ENCODE data around the gene OSGEP. TPM values are rescaled to one million over a fixed set of nuclear protein-coding genes. Genes with fewer than 3 reads are reported as not detected.
A peak's percentile ranks its signal among the peaks of the same experiment; 100 is the strongest.

The OSGEP gene
- total RNA-seq, 1 experiment from 2014 or later = 50.8 TPM

DNA sequence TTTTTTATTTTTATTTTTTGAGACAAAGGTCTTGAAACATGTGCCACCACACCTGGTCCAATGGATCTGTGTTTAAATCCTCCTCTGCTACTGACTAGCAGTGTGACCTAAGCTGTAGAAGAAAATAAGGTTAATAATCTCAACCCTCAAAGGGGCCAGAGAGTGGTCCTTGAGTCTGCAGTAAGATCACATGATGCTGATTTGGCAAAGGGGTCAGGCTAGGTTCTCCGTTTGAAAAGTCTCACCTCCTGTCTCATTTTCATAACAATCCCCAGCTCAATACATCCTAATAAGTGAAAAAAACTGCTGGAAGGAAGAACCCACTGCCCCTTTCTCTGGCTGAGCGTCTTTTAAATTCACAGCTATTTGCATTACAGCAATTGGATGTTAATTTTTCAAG lies 33.3 kb downstream of the OSGEP start:
- Histone ChIP-seq H3K4me1 (ENCODE audit: insufficient read depth, low read length) (no peaks in the 10 kb centered on the region), H3K79me1 (ENCODE audit: insufficient read depth, low read depth, low read length, poor library complexity, severe bottlenecking) (no peaks in the 10 kb centered on the region), H2BK5ac (ENCODE audit: insufficient read length, low read length) (no peak overlapping the region), H2BK20ac (ENCODE audit: low read depth, low read length, poor library complexity, severe bottlenecking) (no peak overlapping the region), H3K9ac (ENCODE audit: extremely low read depth, insufficient read length, low read length) (no peak overlapping the region), H4K91ac (ENCODE audit: insufficient read length, low read depth, low read length) (no peak overlapping the region), H2BK15ac (ENCODE audit: low read depth, low read length) (no peak overlapping the region), H2BK12ac (ENCODE audit: insufficient read length, low read depth, low read length) (no peak overlapping the region), H2BK120ac (ENCODE audit: low read depth, low read length, poor library complexity, severe bottlenecking) (no peak overlapping the region), H3K27ac (ENCODE audit: insufficient read length, low read depth, low read length) (peak overlapping the region; percentile 29), H2AFZ (ENCODE audit: low read length) (no peak overlapping the region), H3K27me3 (ENCODE audit: insufficient read depth, low read length) (no peaks in the 10 kb centered on the region), H4K5ac (ENCODE audit: insufficient read length, low read depth, low read length) (no peak overlapping the region), H3K9me3 (ENCODE audit: control insufficient read depth, low read depth, low read length) (no peaks in the 10 kb centered on the region), H3K18ac (ENCODE audit: insufficient read length, low read depth, low read length) (no peak overlapping the region), H3K79me2 (ENCODE audit: insufficient read depth, low read length) (no peaks in the 10 kb centered on the region), H3K23me2 (ENCODE audit: insufficient read length, low read depth, low read length, poor library complexity, severe bottlenecking) (no peaks in the 10 kb centered on the region), H3K4ac (ENCODE audit: low read depth, low read length) (no peak overlapping the region), H3K4me2 (ENCODE audit: insufficient read depth, insufficient read length, low read length) (peak overlapping the region; percentile 40), H4K20me1 (ENCODE audit: control insufficient read depth, insufficient read depth, insufficient read length) (no peaks in the 10 kb centered on the region), H3K14ac (ENCODE audit: insufficient read depth, low read length) (no peak overlapping the region), H2AK5ac (ENCODE audit: insufficient read length, low read length) (no peak overlapping the region), H3K23ac (ENCODE audit: insufficient read length, low read depth, low read length) (no peak overlapping the region), H4K8ac (replicated peaks; ENCODE audit: insufficient read length, low read depth, low read length) (no peak overlapping the region), H3K56ac (ENCODE audit: insufficient read length, low read depth, low read length) (no peak overlapping the region), H3T11ph (ENCODE audit: low read length) (no peak overlapping the region)
- DNase-seq = no peak
- peak overlapping the region in 2 of 3 experiments; percentile 31 to 69; a peak in 3 of 7 replicates for H3K27ac Mint-ChIP-seq
- no peaks in the 10 kb centered on the region for H3K27me3 Mint-ChIP-seq (ENCODE audit: low read depth)
- no peaks in the 10 kb centered on the region for H3K36me3 Mint-ChIP-seq (ENCODE audit: insufficient read depth in 1 of 3, low read depth in 3 of 3)
- no peak overlapping the region for H3K4me3 Mint-ChIP-seq
- H3K4me1 Mint-ChIP-seq = peaks cover 7 to 15% of the 10 kb centered on the region in 2 experiments
- WGBS (ENCODE audit: extremely low coverage, insufficient read length, low lambda C conversion rate) = no CpG with 5 or more reads among the region's 2 CpGs
- no peaks in the 10 kb centered on the region for H3K9me3 Mint-ChIP-seq
- TF ChIP-seq, protein P1, sequence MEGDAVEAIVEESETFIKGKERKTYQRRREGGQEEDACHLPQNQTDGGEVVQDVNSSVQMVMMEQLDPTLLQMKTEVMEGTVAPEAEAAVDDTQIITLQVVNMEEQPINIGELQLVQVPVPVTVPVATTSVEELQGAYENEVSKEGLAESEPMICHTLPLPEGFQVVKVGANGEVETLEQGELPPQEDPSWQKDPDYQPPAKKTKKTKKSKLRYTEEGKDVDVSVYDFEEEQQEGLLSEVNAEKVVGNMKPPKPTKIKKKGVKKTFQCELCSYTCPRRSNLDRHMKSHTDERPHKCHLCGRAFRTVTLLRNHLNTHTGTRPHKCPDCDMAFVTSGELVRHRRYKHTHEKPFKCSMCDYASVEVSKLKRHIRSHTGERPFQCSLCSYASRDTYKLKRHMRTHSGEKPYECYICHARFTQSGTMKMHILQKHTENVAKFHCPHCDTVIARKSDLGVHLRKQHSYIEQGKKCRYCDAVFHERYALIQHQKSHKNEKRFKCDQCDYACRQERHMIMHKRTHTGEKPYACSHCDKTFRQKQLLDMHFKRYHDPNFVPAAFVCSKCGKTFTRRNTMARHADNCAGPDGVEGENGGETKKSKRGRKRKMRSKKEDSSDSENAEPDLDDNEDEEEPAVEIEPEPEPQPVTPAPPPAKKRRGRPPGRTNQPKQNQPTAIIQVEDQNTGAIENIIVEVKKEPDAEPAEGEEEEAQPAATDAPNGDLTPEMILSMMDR (conservative IDR thresholded peaks at IDR 0.05) = no peak
